Fibroblast of skin of left quadriceps (primary cell): ENCODE results near the gene RHOA.

ENCODE experiments used
- DNase-seq, 2 experiments: peaks; one replicate each; pipeline ENCODE4 v3.0.0-alpha.2; 2013; ENCODE audit warnings: low read depth in 2 of 2

Gene RHOA

DNA sequence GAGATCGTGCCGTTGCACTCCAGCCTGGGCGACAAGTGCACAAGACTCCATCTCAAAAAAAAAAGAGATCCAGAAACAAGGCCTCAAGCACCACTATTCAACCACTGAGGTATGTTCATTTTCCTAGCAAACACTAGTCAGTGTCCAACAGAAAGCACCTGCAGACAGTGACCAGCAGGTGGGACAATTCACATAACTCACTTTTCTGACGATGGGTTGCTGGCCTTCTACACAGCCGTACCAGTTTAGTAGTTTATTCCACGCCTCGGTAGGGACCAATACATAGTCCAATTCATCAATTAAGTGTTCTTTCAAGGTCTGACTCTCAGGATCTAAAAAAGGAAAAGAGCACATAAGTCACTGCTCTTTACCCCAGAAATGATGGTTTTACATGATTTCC is 84.3 kb downstream of the RHOA start:
- no peak for DNase-seq

DNA sequence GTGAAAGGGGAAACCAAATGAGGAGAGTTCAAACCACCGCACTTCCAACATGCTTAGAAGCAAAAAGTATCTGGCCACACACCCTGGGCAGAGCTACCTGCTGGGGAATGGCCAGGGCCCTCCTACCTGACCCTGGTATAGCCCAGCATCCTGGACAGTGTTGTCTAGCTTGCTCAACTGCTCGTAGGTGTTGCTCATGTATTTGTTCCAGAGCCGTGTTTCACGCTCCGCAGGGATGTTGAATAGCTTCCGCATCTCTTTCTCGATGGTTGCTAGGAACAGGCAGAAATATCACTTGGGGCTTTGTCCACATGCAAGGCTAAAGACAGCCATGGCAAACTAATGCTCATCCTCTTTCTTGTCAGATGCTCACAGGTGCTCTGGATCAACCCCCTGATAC is 87.0 kb downstream of the RHOA start:
- DNase-seq: no peak

DNA sequence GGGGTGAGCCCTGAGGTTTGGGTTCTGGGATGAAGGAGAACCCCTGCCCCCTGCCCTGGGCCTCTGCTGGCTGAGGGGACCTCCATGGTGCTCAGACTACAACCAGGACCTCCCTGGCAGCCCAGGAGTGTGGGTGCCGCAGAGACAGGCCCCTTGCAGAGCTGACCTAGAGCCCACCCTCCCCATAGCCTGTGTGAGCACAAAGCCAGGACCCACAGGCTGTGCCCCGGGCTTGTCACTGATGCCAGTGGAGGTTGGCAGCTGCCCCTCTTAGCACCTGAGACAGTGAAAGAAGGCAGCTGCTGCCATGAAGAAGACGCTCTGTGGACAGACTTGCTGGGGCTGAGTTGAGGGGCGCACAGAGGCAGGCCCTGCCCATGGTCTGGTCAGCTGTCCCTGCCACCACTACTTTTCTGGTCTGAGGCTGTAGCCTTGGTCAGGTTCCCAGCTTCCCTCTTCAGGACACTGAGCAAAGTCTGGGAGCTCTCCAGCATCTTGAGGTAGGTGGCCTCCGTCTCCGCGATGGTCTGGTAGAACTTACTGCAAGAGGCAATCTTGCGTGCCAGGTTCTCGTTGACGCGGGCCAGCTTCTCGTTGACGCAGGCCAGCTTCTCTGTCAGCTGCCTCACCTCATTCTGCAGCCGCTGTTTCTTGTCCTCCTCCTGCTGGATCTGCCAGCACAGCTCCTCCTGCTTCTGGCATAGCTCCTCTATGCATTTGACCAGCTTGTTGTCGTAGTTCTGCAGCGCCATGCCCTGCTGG is 94.9 kb downstream of the RHOA start:
- DNase-seq: no peak

DNA sequence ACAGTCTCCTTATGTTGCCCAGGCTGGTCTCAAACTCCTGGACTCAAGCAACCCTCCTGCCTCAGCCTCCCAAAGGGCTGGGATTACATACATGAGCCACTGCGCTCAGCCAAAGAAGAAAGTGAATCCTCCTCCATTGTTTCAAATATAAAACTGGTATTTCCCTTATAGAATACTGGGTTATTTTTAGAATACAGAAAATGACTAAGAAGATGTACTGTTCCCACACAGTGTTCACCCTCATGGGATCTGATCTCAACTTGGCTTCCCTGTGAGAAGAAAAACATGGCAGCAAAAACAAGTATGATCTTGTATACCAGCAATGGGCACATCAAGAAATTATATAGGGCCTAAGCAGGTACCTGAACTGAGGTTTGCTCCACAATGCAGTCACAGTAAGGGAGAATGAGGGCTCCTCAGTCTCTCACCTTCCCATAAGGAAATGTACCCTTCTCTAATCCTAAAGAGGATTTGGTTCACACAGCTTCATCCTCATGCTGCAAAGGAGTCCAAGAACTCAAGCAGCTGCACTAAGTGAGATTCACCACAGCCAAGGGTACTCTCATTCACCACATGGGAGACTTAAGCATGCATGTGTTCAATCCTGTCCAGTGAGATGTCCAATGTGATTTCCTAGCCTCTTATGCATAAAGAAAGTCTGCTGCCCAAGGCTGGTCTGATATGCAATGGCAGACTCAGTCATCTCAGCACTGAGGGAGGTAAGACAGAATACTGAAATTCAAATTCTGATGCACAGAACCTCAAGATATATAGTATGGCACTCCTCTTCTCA is 97.7 kb downstream of the RHOA start:
- DNase-seq: no peak

DNA sequence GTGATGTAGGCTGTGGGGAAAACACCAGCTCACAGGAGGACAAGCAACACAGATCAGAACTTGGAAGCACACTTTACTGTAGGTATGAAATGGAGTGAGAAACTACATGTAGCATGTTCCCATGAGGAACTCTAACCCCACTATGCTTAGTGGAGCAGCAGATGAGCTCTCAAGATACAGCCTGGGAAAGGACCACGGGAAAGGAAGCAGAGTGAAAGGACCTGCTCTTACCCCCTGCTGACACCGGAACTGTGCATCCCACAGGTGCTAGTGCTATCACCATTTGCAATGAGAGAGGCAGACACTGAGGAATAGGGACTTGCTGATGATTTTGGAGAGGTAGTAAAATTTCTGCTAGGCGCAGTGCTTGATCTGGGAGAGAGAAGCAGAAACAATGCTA is 100.5 kb downstream of the RHOA start:
- DNase-seq: no peak

DNA sequence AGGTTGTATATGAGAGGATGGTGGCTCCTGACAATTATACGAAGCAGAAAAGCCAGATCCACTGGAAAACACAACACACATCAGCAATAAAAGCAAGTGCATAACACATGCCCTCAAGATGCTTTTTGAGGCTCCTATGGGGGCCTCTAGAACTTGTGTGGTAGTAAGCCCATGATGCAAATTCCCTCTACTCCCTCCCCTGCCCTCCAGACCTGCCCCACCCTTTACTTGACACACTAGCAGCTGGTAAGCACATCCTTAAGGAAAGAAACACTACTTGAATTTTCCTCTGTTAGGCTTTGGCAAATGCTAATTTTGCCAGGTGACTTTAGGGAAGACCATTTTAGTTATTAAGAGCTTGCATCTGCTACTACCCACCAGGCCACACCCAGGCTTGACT is 101.1 kb downstream of the RHOA start:
- DNase-seq: no peak
